ENCODE measurements around the gene CBL.
A peak's percentile ranks its signal among the peaks of the same experiment; 100 is the strongest.
"Not testable (repeated sequence)": the region's sequence is repeated elsewhere in the genome, so short reads cannot be mapped to it uniquely, and the experiment has no call there.

CBL gene

GRCh38 chr11:119166368-119167076 lies 39.6 kb upstream of the CBL start:
- peak; percentile 63 for DNase-seq (ENCODE audit: low read depth)
- H3K4me3 ChIP-seq (ENCODE audit: control insufficient read depth, low read depth, low read length) = no peak overlapping the region
- no peak for TF ChIP-seq CTCF (conservative IDR thresholded peaks at IDR 0.05; ENCODE audit: control insufficient read depth, insufficient read depth, low read depth, low read length)

- H3K4me3 ChIP-seq (ENCODE audit: control insufficient read depth, low read depth, low read length); DNase-seq (ENCODE audit: low read depth): not testable (repeated sequence)
Measured at GRCh38 chr11:119167077-119167458, 39.1 kb upstream of the CBL start.

GRCh38 chr11:119167933-119168332 lies 38.2 kb upstream of the CBL start:
- no peak overlapping the region for H3K4me3 ChIP-seq (ENCODE audit: control insufficient read depth, low read depth, low read length)
- DNase-seq (ENCODE audit: low read depth) = peak; percentile 30
- no peak for TF ChIP-seq CTCF (conservative IDR thresholded peaks at IDR 0.05; ENCODE audit: control insufficient read depth, insufficient read depth, low read depth, low read length)

GRCh38 chr11:119168471-119169281 lies 37.5 kb upstream of the CBL start, which contains the start of gene NLRX1:
Gene NLRX1, plus strand, starts transcription at chr11:119168725. Its CDS starts 2,679 bp downstream, at chr11:119171404.
- TF ChIP-seq CTCF (conservative IDR thresholded peaks at IDR 0.05; ENCODE audit: control insufficient read depth, insufficient read depth, low read depth, low read length) = peak; percentile 84
- H3K4me3 ChIP-seq (ENCODE audit: control insufficient read depth, low read depth, low read length) = peak within 1 kb of the TSS; percentile 58
- peak; percentile 83 for DNase-seq (ENCODE audit: low read depth)

- DNase-seq (ENCODE audit: low read depth) = peak; percentile 31
- no peak for TF ChIP-seq CTCF (conservative IDR thresholded peaks at IDR 0.05; ENCODE audit: control insufficient read depth, insufficient read depth, low read depth, low read length)
- H3K4me3 ChIP-seq (ENCODE audit: control insufficient read depth, low read depth, low read length) = peak overlapping the region; percentile 58
Measured at GRCh38 chr11:119169282-119169719, 36.8 kb upstream of the CBL start.

- no peak for TF ChIP-seq CTCF (conservative IDR thresholded peaks at IDR 0.05; ENCODE audit: control insufficient read depth, insufficient read depth, low read depth, low read length)
- DNase-seq (ENCODE audit: low read depth) = no peak
- no peak overlapping the region for H3K4me3 ChIP-seq (ENCODE audit: control insufficient read depth, low read depth, low read length)
Measured at GRCh38 chr11:119172513-119172912, 33.6 kb upstream of the CBL start.

- no peak overlapping the region for H3K4me3 ChIP-seq (ENCODE audit: control insufficient read depth, low read depth, low read length)
Measured at GRCh38 chr11:119173453-119173852, 32.7 kb upstream of the CBL start.

More at GRCh38 chr11:119173453-119173852, 32.7 kb upstream of the CBL start:
- no peak for DNase-seq (ENCODE audit: low read depth)
- no peak for TF ChIP-seq CTCF (conservative IDR thresholded peaks at IDR 0.05; ENCODE audit: control insufficient read depth, insufficient read depth, low read depth, low read length)
